B cell (primary cell): ENCODE results near the gene GLCE.

Experiments used
- CTCF ChIP-seq: fragments of 200-600 bp; IDR thresholded peaks from one replicate; pipeline ENCODE4 v1.8.0; 2022; ENCODE audit warnings: antibody characterized with exemption, mild to moderate bottlenecking
- EZH2 ChIP-seq: IDR thresholded peaks from 2 replicates; pipeline ENCODE4 v1.6.1; 2012; ENCODE audit warnings: borderline replicate concordance, low read depth, mild to moderate bottlenecking, moderate library complexity, low read length; ENCODE audit not compliant: insufficient read depth, poor library complexity, severe bottlenecking

- no peak for TF ChIP-seq CTCF
- TF ChIP-seq EZH2, result no peak
These were observed 84.4 kb downstream of the GLCE start for GRCh38 chr15:69244798-69245197.
